Glomerular endothelial cell (primary cell): ENCODE measurements around the gene TMEM63C. TPM values are rescaled to one million over a fixed set of nuclear protein-coding genes. Genes with fewer than 3 reads are reported as not detected.
"Not testable (repeated sequence)": the region's sequence is repeated elsewhere in the genome, so short reads cannot be mapped to it uniquely, and the experiment has no call there.

ENCODE experiments used
- DNase-seq: peaks from one replicate; pipeline ENCODE4 v3.0.0-alpha.2; 2011; ENCODE audit warnings: low read depth, low spot score; ENCODE audit errors: extremely low read depth
- total RNA-seq: library from RNA; depleted of rRNA; stranded (reverse); fragments of >200 nt; gene quantifications from 2 replicates; pipeline ENCODE4 v1.2.3, GENCODE V29; 2015

TMEM63C gene
- total RNA-seq, 1 donor from 2014 or later, result 0.35 TPM

GRCh38 chr14:77271113-77271710, 89.6 kb downstream of the TMEM63C start, which contains the start of gene NGB:
NGB (minus strand) TSS chr14:77271206; CDS start chr14:77270937, 269 bp downstream.
- DNase-seq, result no peak

- DNase-seq, result no peak
Observed at GRCh38 chr14:77272261-77272660, 90.7 kb downstream of the TMEM63C start.

- DNase-seq, result no peak
Observed at GRCh38 chr14:77273796-77274195, 92.2 kb downstream of the TMEM63C start.

- no peak for DNase-seq
Observed at GRCh38 chr14:77275041-77275580, 93.5 kb downstream of the TMEM63C start.

- no peak for DNase-seq
Observed at GRCh38 chr14:77275601-77276017, 94.0 kb downstream of the TMEM63C start.

GRCh38 chr14:77276295-77276935, 94.8 kb downstream of the TMEM63C start:
- no peak for DNase-seq

- no peak for DNase-seq
Observed at GRCh38 chr14:77276959-77277358, 95.4 kb downstream of the TMEM63C start.

- no peak for DNase-seq
Observed at GRCh38 chr14:77278461-77279230, 97.0 kb downstream of the TMEM63C start.

GRCh38 chr14:77279719-77280118, 98.1 kb downstream of the TMEM63C start:
- no peak for DNase-seq

- DNase-seq, result not testable (repeated sequence)
Observed at GRCh38 chr14:77280921-77281320, 99.3 kb downstream of the TMEM63C start.

- no peak for DNase-seq
Observed at GRCh38 chr14:77281852-77282410, 100.3 kb downstream of the TMEM63C start.

- DNase-seq, result no peak
Observed at GRCh38 chr14:77284066-77284465, 102.5 kb downstream of the TMEM63C start.

- no peak for DNase-seq
Observed at GRCh38 chr14:77284466-77284865, 102.9 kb downstream of the TMEM63C start.

GRCh38 chr14:77286576-77286975, 105.0 kb downstream of the TMEM63C start:
- no peak for DNase-seq

- DNase-seq, result no peak
Observed at GRCh38 chr14:77290705-77291104, 109.1 kb downstream of the TMEM63C start.

- DNase-seq, result no peak
Observed at GRCh38 chr14:77296155-77296554, 114.6 kb downstream of the TMEM63C start.

GRCh38 chr14:77296906-77297305, 115.3 kb downstream of the TMEM63C start:
- DNase-seq, result no peak

- no peak for DNase-seq
Observed at GRCh38 chr14:77299771-77300170, 118.2 kb downstream of the TMEM63C start.

- peak; percentile 60 for DNase-seq
Observed at GRCh38 chr14:77301103-77301502, 119.5 kb downstream of the TMEM63C start.

GRCh38 chr14:77302926-77303325, 121.3 kb downstream of the TMEM63C start:
- no peak for DNase-seq
